HCT116 (cell line): ENCODE data around the gene MKRN1. TPM values are rescaled to one million over a fixed set of nuclear protein-coding genes. Genes with fewer than 3 reads are reported as not detected.

Source experiments
- ATAC-seq: fragments of 200-7000 bp; cut with Tn5 transposase; 2 replicates; pipeline ENCODE4 v1.9.1; 2020; ENCODE audit warnings: mild to moderate bottlenecking, moderate library complexity
- BruUV-seq: library from RNA; stranded (reverse); fragments of 400-500 nt; replicated peaks from 2 replicates; lab custom pipeline; 2021; lab: Mats Ljungman, UMichigan
- CTCF ChIA-PET: fragments of 300-600 bp; sonication (Branson Sonifier 250); formaldehyde crosslinking; loops from one replicate; lab custom pipeline; 2021; ENCODE audit warnings: antibody characterized with exemption; lab: Charles Lee
- POLR2A ChIA-PET: fragments of 300-600, 350-600 bp; sonication (Branson Sonifier 250); formaldehyde crosslinking; loops from one replicate; lab custom pipeline; 2021; ENCODE audit warnings: antibody characterized with exemption; lab: Charles Lee
- RAD21 ChIA-PET, 2 experiments: fragments of 300-600 bp; sonication (Branson Sonifier 250); formaldehyde crosslinking; loops; one replicate each; lab custom pipeline; 2023; ENCODE audit warnings: low total read pairs in 2 of 2; ENCODE audit not compliant: uncharacterized antibody in 2 of 2, unreplicated experiment in 2 of 2, low non-redundant PET in 1 of 2; lab: Charles Lee
- DNase-seq: peaks from one replicate; pipeline ENCODE4 v3.0.0-alpha.2; 2010; ENCODE audit warnings: low read depth, low spot score
- H2AFZ ChIP-seq: fragments of 200-600 bp; shearing (Covaris generic), sonication (generic); 2 replicates; pipeline ENCODE4 v1.6.1; 2017; ENCODE audit warnings: low read depth, mixed run types, mixed read lengths, antibody characterized with exemption, low read length; ENCODE audit not compliant: poor library complexity, severe bottlenecking
- H3K27ac ChIP-seq: 2 replicates; pipeline ENCODE4 v1.5.1; 2012; ENCODE audit warnings: low read depth, low read length
- H3K27me3 ChIP-seq: fragments of 200-600 bp; sonication (generic); 2 replicates; pipeline ENCODE4 v1.6.1; 2016; ENCODE audit warnings: mixed run types, low read length, mixed read lengths; ENCODE audit not compliant: insufficient read depth
- H3K36me3 ChIP-seq, 2 experiments: fragments of 200-500 bp in 1 of 2; fragments of 200-600 bp in 1 of 2; sonication (Bioruptor generic) in 1 of 2; sonication (generic) in 1 of 2; 2 replicates each; pipeline versions ENCODE4 v1.5.1 to v1.6.1; 2014 to 2016; ENCODE audit warnings: low read length in 2 of 2, inconsistent platforms in 1 of 2, mixed read lengths in 1 of 2, mixed run types in 1 of 2; ENCODE audit not compliant: insufficient read depth in 2 of 2, control insufficient read depth in 1 of 2
- H3K4me1 ChIP-seq, 2 experiments: fragments of 200-600 bp in 1 of 2; sonication (generic) in 1 of 2; 2 replicates each; pipeline versions ENCODE4 v1.5.1 to v1.6.1; 2012 to 2017; ENCODE audit warnings: low read length in 2 of 2, inconsistent platforms in 1 of 2, mild to moderate bottlenecking in 1 of 2, mixed read lengths in 1 of 2, mixed run types in 1 of 2, moderate library complexity in 1 of 2; ENCODE audit not compliant: insufficient read depth in 2 of 2, control insufficient read depth in 1 of 2
- H3K4me2 ChIP-seq: fragments of 200-600 bp; sonication (generic); 2 replicates; pipeline ENCODE4 v1.6.1; 2017; ENCODE audit warnings: mixed run types, low read length, mixed read lengths
- H3K4me3 ChIP-seq, 2 experiments: fragments of 200-600 bp in 1 of 2; sonication (generic) in 1 of 2; replicated peaks in 1 of 2; 2 replicates each; pipeline ENCODE4 v1.5.1; 2011 to 2016; ENCODE audit warnings: low read length in 2 of 2, control low read depth in 1 of 2, low read depth in 1 of 2, mild to moderate bottlenecking in 1 of 2, mixed read lengths in 1 of 2, mixed run types in 1 of 2
- H3K79me2 ChIP-seq: fragments of 200-600 bp; sonication (generic); 2 replicates; pipeline ENCODE4 v1.6.1; 2017; ENCODE audit warnings: mild to moderate bottlenecking, mixed run types, low read length, moderate library complexity, mixed read lengths; ENCODE audit not compliant: insufficient read depth
- H3K9ac ChIP-seq: fragments of 200-600 bp; sonication (generic); 2 replicates; pipeline ENCODE4 v1.6.1; 2016; ENCODE audit warnings: low read length, mixed read lengths
- H3K9me2 ChIP-seq: fragments of 200-600 bp; sonication (generic), shearing (Covaris generic); 2 replicates; pipeline ENCODE4 v1.6.1; 2017; ENCODE audit warnings: mixed run types, mild to moderate bottlenecking, moderate library complexity; ENCODE audit not compliant: insufficient read depth
- H3K9me3 ChIP-seq, 2 experiments: fragments of 200-500 bp in 1 of 2; fragments of 200-600 bp in 1 of 2; sonication (Bioruptor generic) in 1 of 2; sonication (generic) in 1 of 2; 2 replicates each; pipeline ENCODE4 v1.6.1; 2014 to 2017; ENCODE audit warnings: low read length in 2 of 2, mixed read lengths in 2 of 2, inconsistent platforms in 1 of 2, low read depth in 1 of 2, mild to moderate bottlenecking in 1 of 2, mixed run types in 1 of 2, moderate library complexity in 1 of 2; ENCODE audit not compliant: control insufficient read depth in 1 of 2, insufficient read depth in 1 of 2
- H4K20me1 ChIP-seq: fragments of 200-600 bp; sonication (generic), shearing (Covaris generic); 2 replicates; pipeline ENCODE4 v1.6.1; 2017; ENCODE audit warnings: mixed run types, mild to moderate bottlenecking, moderate library complexity; ENCODE audit not compliant: insufficient read depth
- ATF3 ChIP-seq: IDR thresholded peaks from 2 replicates; pipeline ENCODE4 v1.6.1; 2012
- CEBPB ChIP-seq: IDR thresholded peaks from 2 replicates; pipeline ENCODE4 v1.6.1; 2012; ENCODE audit warnings: low read depth
- CTCF ChIP-seq, 3 experiments: fragments of 200-600 bp in 1 of 3; sonication (generic) in 1 of 3; IDR thresholded peaks in 2 of 3; conservative IDR thresholded peaks in 1 of 3; 2 replicates each; pipeline ENCODE4 v1.5.1; 2012 to 2017; ENCODE audit warnings: low read depth in 2 of 3, low read length in 2 of 3, antibody characterized with exemption in 1 of 3, borderline replicate concordance in 1 of 3, control low read depth in 1 of 3, mild to moderate bottlenecking in 1 of 3, mixed read lengths in 1 of 3, mixed run types in 1 of 3, moderate library complexity in 1 of 3; ENCODE audit not compliant: insufficient read depth in 1 of 3
- EGR1 ChIP-seq: IDR thresholded peaks from 2 replicates; pipeline ENCODE4 v1.6.1; 2012; ENCODE audit warnings: low read depth
- FOSL1 ChIP-seq: IDR thresholded peaks from 2 replicates; pipeline ENCODE4 v1.6.1; 2012; ENCODE audit warnings: low read depth
- MAX ChIP-seq: IDR thresholded peaks from 2 replicates; pipeline ENCODE4 v1.6.1; 2012
- POLR2A ChIP-seq: IDR thresholded peaks from 2 replicates; pipeline ENCODE4 v1.7.0; 2011; ENCODE audit warnings: borderline replicate concordance; ENCODE audit not compliant: insufficient read depth, insufficient read length; ENCODE audit errors: extremely low read depth
- POLR2AphosphoS5 ChIP-seq: IDR thresholded peaks from 2 replicates; pipeline ENCODE4 v1.6.1; 2011; ENCODE audit warnings: mild to moderate bottlenecking, low read depth, low read length, moderate library complexity
- RAD21 ChIP-seq: IDR thresholded peaks from 2 replicates; pipeline ENCODE4 v1.6.1; 2012; ENCODE audit warnings: low read depth, mild to moderate bottlenecking
- REST ChIP-seq: IDR thresholded peaks from 2 replicates; pipeline ENCODE4 v1.6.1; 2012; ENCODE audit warnings: low read depth
- SIN3A ChIP-seq: IDR thresholded peaks from 2 replicates; pipeline ENCODE4 v1.6.1; 2012; ENCODE audit warnings: low read depth
- SP1 ChIP-seq: IDR thresholded peaks from 2 replicates; pipeline ENCODE4 v1.6.1; 2012; ENCODE audit warnings: low read depth
- SRF ChIP-seq: IDR thresholded peaks from 2 replicates; pipeline ENCODE4 v1.6.1; 2012; ENCODE audit warnings: low read depth
- TCF7L2 ChIP-seq: IDR thresholded peaks from 2 replicates; pipeline ENCODE4 v1.7.0; 2011; ENCODE audit warnings: borderline replicate concordance, inconsistent platforms; ENCODE audit not compliant: insufficient read depth, insufficient read length; ENCODE audit errors: extremely low read depth
- YY1 ChIP-seq: IDR thresholded peaks from 2 replicates; pipeline ENCODE4 v1.6.1; 2011; ENCODE audit warnings: low read length, low read depth, moderate library complexity, mild to moderate bottlenecking; ENCODE audit not compliant: insufficient replicate concordance; ENCODE audit errors: extremely low read depth
- ZFX ChIP-seq: fragments of 450-650 bp; IDR thresholded peaks from 2 replicates; pipeline ENCODE4 v1.6.1; 2017
- ZNF274 ChIP-seq: fragments of 200-500 bp; sonication (Bioruptor generic); IDR thresholded peaks from 2 replicates; pipeline ENCODE4 v1.6.1; 2014; ENCODE audit warnings: mild to moderate bottlenecking, low read depth, low read length, inconsistent platforms
- intact Hi-C: fragments of 100-400 bp; cut with micrococcal nuclease; formaldehyde crosslinking; loops from 2 replicates; pipeline ENCODE4 v1.10.0; 2022
- total RNA-seq: library from RNA; stranded (reverse); gene quantifications from one replicate; pipeline ENCODE4 v1.2.1, GENCODE V29; 2021; ENCODE audit not compliant: unreplicated experiment

Gene MKRN1
- total RNA-seq, 1 experiment from 2014 or later, result 95.0 TPM

GRCh38 chr7:140455743-140456142, 23.6 kb downstream of the MKRN1 start:
- Histone ChIP-seq H3K9ac (no peak overlapping the region), H3K9me2 (no peaks in the 10 kb centered on the region), H2AFZ (no peak overlapping the region), H3K4me2 (no peak overlapping the region), H3K36me3 (peaks cover 12 to 13% of the 10 kb centered on the region in 2 experiments; a peak in 3 of 4 replicates), H3K4me1 (no peaks in the 10 kb centered on the region), H3K27ac (no peak overlapping the region), H3K27me3 (no peaks in the 10 kb centered on the region), H4K20me1 (no peaks in the 10 kb centered on the region), H3K79me2 (0 out of 2 replicates have a peak, but pooled peaks cover 3% of the 10 kb centered on the region), H3K9me3 (no peaks in the 10 kb centered on the region), H3K4me3 (no peak overlapping the region)
- ChIA-PET CTCF (no interaction called here), RAD21 (no interaction called here), POLR2A (no interaction called here)
- TF ChIP-seq POLR2AphosphoS5 (no peak), ZFX (no peak)
- no peak for ATAC-seq
- no TSS peak for BruUV-seq
- intact Hi-C loops, result no loop called here
- DNase-seq, result no peak

- H3K27me3 ChIP-seq, result no peaks in the 10 kb centered on the region
- H4K20me1 ChIP-seq, result no peaks in the 10 kb centered on the region
- no peak overlapping the region for H3K27ac ChIP-seq
- ChIA-PET POLR2A (no interaction called here), CTCF (no interaction called here), RAD21 (no interaction called here)
- H3K79me2 ChIP-seq, result 0 out of 2 replicates have a peak, but pooled peaks cover 3% of the 10 kb centered on the region
- peaks cover 12 to 13% of the 10 kb centered on the region in 2 experiments; a peak in 3 of 4 replicates for H3K36me3 ChIP-seq
- intact Hi-C loops, result no loop called here
- ATAC-seq (no peak), DNase-seq (no peak)
- no peaks in the 10 kb centered on the region for H3K9me3 ChIP-seq
- no peaks in the 10 kb centered on the region for H3K4me1 ChIP-seq
- no peak overlapping the region for H3K4me2 ChIP-seq
- no peaks in the 10 kb centered on the region for H3K9me2 ChIP-seq
- H3K9ac ChIP-seq, result no peak overlapping the region
- no peak overlapping the region for H2AFZ ChIP-seq
- BruUV-seq, result no TSS peak
- H3K4me3 ChIP-seq, result no peak overlapping the region
- TF ChIP-seq SRF (no peak), POLR2AphosphoS5 (no peak), ZNF274 (no peak), REST (no peak), ATF3 (no peak), POLR2A (no peak), YY1 (no peak), CEBPB (no peak), FOSL1 (no peak), SP1 (no peak), EGR1 (no peak), TCF7L2 (no peak), SIN3A (no peak), MAX (no peak), CTCF (IDR thresholded peaks at IDR 0.05 in 2 of 3, conservative IDR thresholded peaks at IDR 0.05 in 1 of 3; ENCODE audit: borderline replicate concordance in 1 of 3, insufficient read depth in 1 of 3, low read depth in 2 of 3, low read length in 2 of 3) (no peak), RAD21 (no peak)
These were observed 24.7 kb downstream of the MKRN1 start for GRCh38 chr7:140454657-140455015.
